Measurements from ENCODE around the gene OGFOD1. TPM values are rescaled to one million over a fixed set of nuclear protein-coding genes. Genes with fewer than 3 reads are reported as not detected.

OGFOD1 gene
- total RNA-seq, result 25.4 TPM

GRCh38 chr16:56450986-56451752, at the start of gene OGFOD1, which contains the start of gene NUDT21:
Gene OGFOD1, plus strand, starts transcription at chr16:56451554. Its CDS starts 59 bp downstream, at chr16:56451613.
Gene NUDT21, minus strand, starts transcription at chr16:56451332. Its CDS starts 130 bp downstream, at chr16:56451202.

GRCh38 chr16:56425439-56425832, 25.9 kb upstream of the OGFOD1 start, which contains the start of gene AMFR:
Gene AMFR, minus strand, starts transcription at chr16:56425545. Its CDS starts 218 bp downstream, at chr16:56425327.

GRCh38 chr16:56519459-56520250, 68.3 kb downstream of the OGFOD1 start, which contains the start of gene BBS2:
Gene BBS2, minus strand, starts transcription at chr16:56520024. Its CDS starts 162 bp downstream, at chr16:56519862.

Other genes starting within 250 kb of the OGFOD1 start
- gene AMFR, start 26.0 kb upstream of the OGFOD1 start, total RNA-seq, result 244 TPM
- gene NUDT21, start 222 bp upstream of the OGFOD1 start, total RNA-seq, result 225 TPM
- gene BBS2, start 68.5 kb downstream of the OGFOD1 start, total RNA-seq, result 126 TPM
- gene MT4, start 113.5 kb downstream of the OGFOD1 start, total RNA-seq, result not detected
- 51.7 TPM for gene MT3, start 138.0 kb downstream of the OGFOD1 start, total RNA-seq
- gene MT2A, start 157.0 kb downstream of the OGFOD1 start, total RNA-seq, result 5.1 TPM
- gene MT1E, start 174.2 kb downstream of the OGFOD1 start, total RNA-seq, result 9.9 TPM
- 1.4 TPM for gene MT1M, start 181.1 kb downstream of the OGFOD1 start, total RNA-seq
- not detected for gene MT1A, start 187.1 kb downstream of the OGFOD1 start, total RNA-seq
- gene MT1B, start 200.3 kb downstream of the OGFOD1 start, total RNA-seq, result not detected
- gene MT1F, start 206.4 kb downstream of the OGFOD1 start, total RNA-seq, result 1.8 TPM
- not detected for gene MT1G, start 216.5 kb downstream of the OGFOD1 start, total RNA-seq
- not detected for gene MT1H, start 218.3 kb downstream of the OGFOD1 start, total RNA-seq
- gene MT1X, start 230.9 kb downstream of the OGFOD1 start, total RNA-seq, result 14.3 TPM

All from diencephalon (tissue), 1 donor.